Upper lobe of right lung (tissue), 1 donor: ENCODE measurements around the gene PDE7B. TPM values are rescaled to one million over a fixed set of nuclear protein-coding genes. Genes with fewer than 3 reads are reported as not detected.

Source experiments
- ATAC-seq: fragments of 200-7000 bp; cut with Tn5 transposase; one replicate; pipeline ENCODE4 v1.9.1; 2020; ENCODE audit warnings: mild to moderate bottlenecking, moderate library complexity
- DNase-seq: peaks from one replicate; pipeline ENCODE4 v3.0.0-alpha.2; 2020
- H3K27ac ChIP-seq: fragments of 200-600 bp; one replicate; pipeline ENCODE4 v1.8.0; 2022
- H3K27me3 ChIP-seq: fragments of 200-600 bp; one replicate; pipeline ENCODE4 v1.8.0; 2022; ENCODE audit warnings: mild to moderate bottlenecking
- H3K36me3 ChIP-seq: fragments of 200-600 bp; one replicate; pipeline ENCODE4 v1.8.0; 2022
- H3K4me1 ChIP-seq: fragments of 200-600 bp; one replicate; pipeline ENCODE4 v1.8.0; 2022
- H3K4me3 ChIP-seq: fragments of 200-600 bp; one replicate; pipeline ENCODE4 v1.8.0; 2022; ENCODE audit warnings: mild to moderate bottlenecking
- H3K9me3 ChIP-seq: fragments of 200-600 bp; one replicate; pipeline ENCODE4 v1.8.0; 2022
- CTCF ChIP-seq: fragments of 200-600 bp; IDR thresholded peaks from one replicate; pipeline ENCODE4 v1.8.0; 2022; ENCODE audit warnings: antibody characterized with exemption
- intact Hi-C: fragments of 100-400 bp; cut with DNase I; formaldehyde crosslinking; loops from one replicate; pipeline ENCODE4 v1.11.0; 2022
- total RNA-seq: library from RNA; stranded (reverse); fragmentation: NEBNext Ultra II Directional; extraction: Animal tissue kit (Norgen Biotek cat#: 25700); gene quantifications from one replicate; pipeline ENCODE4 v1.2.1, GENCODE V29; 2021
- donor health status: DM: no; HTN: yes; CAD: no; lungs with severe emphysema.

Gene PDE7B
- total RNA-seq, 1 donor from 2014 or later, result 4.2 TPM

DNA sequence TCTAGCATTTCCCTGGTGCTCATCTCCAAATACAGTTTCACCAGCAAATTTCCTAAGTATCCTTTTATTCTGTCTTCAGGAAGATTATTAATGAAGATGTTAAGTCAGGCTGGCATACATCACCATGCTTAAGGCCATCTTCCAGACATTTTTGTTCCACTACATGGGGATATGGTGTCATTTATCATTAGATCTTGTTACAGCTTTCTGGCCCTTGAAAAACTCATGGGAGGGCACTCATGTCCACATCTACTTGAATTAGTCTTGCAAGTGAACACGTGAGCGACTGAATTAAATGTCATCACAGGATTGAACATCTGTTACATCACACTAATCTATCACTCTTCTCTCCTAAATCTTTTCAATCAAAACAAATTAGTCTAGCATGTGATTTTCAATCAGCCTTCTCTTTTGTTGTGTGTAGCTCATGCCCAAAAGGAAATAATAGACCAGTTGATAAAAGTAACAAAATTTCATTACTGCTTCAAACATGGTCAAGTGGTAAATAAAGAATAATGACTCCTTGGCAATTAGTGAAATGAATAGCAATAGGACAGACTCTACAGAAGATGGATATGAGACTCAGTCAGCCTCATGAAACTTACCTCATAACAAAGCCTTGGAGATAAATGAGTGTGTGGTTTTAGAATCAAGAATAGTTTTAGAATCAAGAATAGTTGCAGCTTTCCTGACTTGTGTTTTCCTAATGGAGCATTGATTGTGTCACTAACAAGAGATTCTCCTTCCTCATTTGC, 318.1 kb downstream of the PDE7B start:
- Histone ChIP-seq H3K4me1 (no peaks in the 10 kb centered on the region), H3K36me3 (no peaks in the 10 kb centered on the region), H3K9me3 (no peaks in the 10 kb centered on the region), H3K27me3 (no peaks in the 10 kb centered on the region), H3K27ac (no peak overlapping the region), H3K4me3 (no peak overlapping the region)
- DNase-seq (no peak), ATAC-seq (no peak)
- intact Hi-C loops, result no loop called here
- no peak for TF ChIP-seq CTCF

DNA sequence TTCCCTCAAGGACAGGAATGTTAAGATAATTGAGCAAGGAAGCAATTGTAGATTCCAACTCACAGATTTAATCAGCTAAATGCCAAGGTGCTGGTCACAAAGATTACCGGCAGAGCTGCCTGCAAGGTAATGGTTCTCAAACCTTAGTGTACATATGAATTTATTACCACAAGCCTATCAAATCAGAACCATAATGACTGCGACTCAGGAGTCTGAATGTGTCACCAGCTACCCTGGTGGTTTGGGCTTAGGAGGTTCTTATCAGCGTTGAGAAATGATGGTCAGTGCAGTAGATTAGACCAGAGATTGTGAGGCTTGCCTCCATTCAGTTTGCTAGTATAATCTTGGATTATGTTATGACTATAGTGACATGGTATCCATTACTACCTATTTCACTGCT, 319.7 kb downstream of the PDE7B start:
- Histone ChIP-seq H3K36me3 (no peaks in the 10 kb centered on the region), H3K9me3 (no peaks in the 10 kb centered on the region), H3K4me1 (no peaks in the 10 kb centered on the region), H3K27ac (no peak overlapping the region), H3K27me3 (no peaks in the 10 kb centered on the region), H3K4me3 (no peak overlapping the region)
- intact Hi-C loops, result no loop called here
- no peak for TF ChIP-seq CTCF
- no peak for ATAC-seq
- no peak for DNase-seq

DNA sequence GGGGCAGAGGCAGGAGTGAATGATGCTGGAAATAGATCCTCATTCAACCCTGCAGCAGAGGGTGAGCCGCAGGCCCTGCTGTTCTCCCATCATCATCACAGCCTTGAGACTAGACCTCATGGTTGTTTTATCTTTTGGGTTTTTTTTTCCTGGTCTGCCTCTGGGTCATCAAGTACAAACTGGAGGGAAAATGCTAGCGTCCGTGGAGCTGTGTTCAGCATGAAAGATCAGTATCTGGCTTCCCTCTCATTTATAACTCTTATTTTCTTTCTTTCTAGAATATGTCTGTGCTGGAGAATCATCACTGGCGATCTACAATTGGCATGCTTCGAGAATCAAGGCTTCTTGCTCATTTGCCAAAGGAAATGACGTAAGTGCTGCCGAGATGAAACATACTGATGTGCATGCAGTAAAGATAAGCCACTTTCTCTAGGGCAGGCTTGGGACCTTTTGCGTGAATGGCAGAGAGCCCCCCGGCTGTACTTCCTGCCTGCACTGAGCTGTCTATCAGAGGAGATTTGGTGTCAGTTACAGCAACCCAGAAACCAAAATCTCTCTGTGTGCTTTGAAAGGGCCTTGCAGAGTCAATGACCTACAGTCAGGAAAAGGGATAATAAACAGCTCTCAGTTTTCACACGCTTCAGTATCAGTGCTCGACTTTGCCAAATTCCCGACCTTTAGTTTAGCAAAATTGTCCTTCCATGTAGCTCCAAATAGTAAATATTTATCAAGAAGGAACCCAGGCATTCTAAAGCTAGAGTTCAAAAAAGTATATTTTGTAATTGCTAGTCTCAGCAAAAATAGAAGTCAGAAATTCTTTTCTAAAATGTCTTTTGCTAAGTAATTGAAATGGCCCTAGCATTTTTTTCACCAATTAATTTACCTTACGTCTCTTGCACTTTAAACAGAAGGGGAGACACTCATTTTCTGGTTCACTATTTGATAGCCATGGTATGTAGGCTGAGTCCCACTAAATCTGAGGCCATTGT, 322.3 kb downstream of the PDE7B start:
- intact Hi-C loops, result no loop called here
- H3K9me3 ChIP-seq, result no peaks in the 10 kb centered on the region
- no peak for TF ChIP-seq CTCF
- no peaks in the 10 kb centered on the region for H3K4me1 ChIP-seq
- no peaks in the 10 kb centered on the region for H3K27me3 ChIP-seq
- peak overlapping the region; percentile 66 for H3K27ac ChIP-seq
- H3K4me3 ChIP-seq, result peak overlapping the region; percentile 9
- DNase-seq, result no peak
- peak; percentile 61 for ATAC-seq
- H3K36me3 ChIP-seq, result no peaks in the 10 kb centered on the region

DNA sequence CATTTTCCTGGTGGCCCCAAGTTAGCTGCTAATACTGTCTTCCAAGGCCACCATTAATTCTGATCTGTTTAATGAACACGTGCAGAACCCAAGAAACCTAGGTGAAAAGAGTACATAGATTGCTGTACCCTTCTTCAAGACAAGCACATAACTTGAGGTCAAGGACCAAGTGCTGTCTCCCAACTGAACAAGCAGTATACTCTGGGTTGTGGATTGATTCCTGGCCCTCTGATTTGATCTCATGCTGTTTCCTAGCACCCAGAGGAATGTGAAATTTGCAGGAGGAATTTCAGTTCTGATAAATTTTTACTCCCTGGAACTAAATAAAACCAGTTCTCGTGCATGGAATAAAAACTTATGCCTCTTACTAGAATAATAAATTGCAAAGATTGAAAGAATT, 323.0 kb downstream of the PDE7B start:
- no peaks in the 10 kb centered on the region for H3K9me3 ChIP-seq
- no peaks in the 10 kb centered on the region for H3K27me3 ChIP-seq
- ATAC-seq (no peak), DNase-seq (no peak)
- intact Hi-C loops, result no loop called here
- no peaks in the 10 kb centered on the region for H3K36me3 ChIP-seq
- no peaks in the 10 kb centered on the region for H3K4me1 ChIP-seq
- TF ChIP-seq CTCF, result no peak
- H3K4me3 ChIP-seq, result no peak overlapping the region
- peak overlapping the region; percentile 66 for H3K27ac ChIP-seq

GRCh38 chr6:136175873-136176272, 324.4 kb downstream of the PDE7B start:
- Histone ChIP-seq H3K27me3 (no peaks in the 10 kb centered on the region), H3K9me3 (no peaks in the 10 kb centered on the region), H3K4me1 (no peaks in the 10 kb centered on the region), H3K27ac (no peak overlapping the region), H3K36me3 (no peaks in the 10 kb centered on the region), H3K4me3 (no peak overlapping the region)
- intact Hi-C loops, result no loop called here
- ATAC-seq, result no peak
- no peak for TF ChIP-seq CTCF
- DNase-seq, result no peak
